Measurements from ENCODE around the gene PLA2G4A. TPM values are rescaled to one million over a fixed set of nuclear protein-coding genes. Genes with fewer than 3 reads are reported as not detected.

PLA2G4A gene
- total RNA-seq, 1 experiment from 2014 or later = 0.39 TPM

- Histone ChIP-seq H3K14ac (ENCODE audit: insufficient read depth, low read length) (no peak overlapping the region), H3K27ac (ENCODE audit: insufficient read length, low read depth, low read length) (no peak overlapping the region), H3K23me2 (ENCODE audit: insufficient read length, low read depth, low read length, poor library complexity, severe bottlenecking) (no peaks in the 10 kb centered on the region), H3K23ac (ENCODE audit: insufficient read length, low read depth, low read length) (no peak overlapping the region), H3K27me3 (ENCODE audit: insufficient read depth, low read length) (no peaks in the 10 kb centered on the region), H4K5ac (ENCODE audit: insufficient read length, low read depth, low read length) (no peak overlapping the region), H2BK5ac (ENCODE audit: insufficient read length, low read length) (no peak overlapping the region), H3K9ac (ENCODE audit: extremely low read depth, insufficient read length, low read length) (no peak overlapping the region), H3K9me3 (ENCODE audit: control insufficient read depth, low read depth, low read length) (no peaks in the 10 kb centered on the region), H4K20me1 (ENCODE audit: control insufficient read depth, insufficient read depth, insufficient read length) (no peaks in the 10 kb centered on the region), H4K8ac (replicated peaks; ENCODE audit: insufficient read length, low read depth, low read length) (no peak overlapping the region), H2AK5ac (ENCODE audit: insufficient read length, low read length) (no peak overlapping the region), H3K56ac (ENCODE audit: insufficient read length, low read depth, low read length) (no peak overlapping the region), H2BK120ac (ENCODE audit: low read depth, low read length, poor library complexity, severe bottlenecking) (no peak overlapping the region), H2BK12ac (ENCODE audit: insufficient read length, low read depth, low read length) (no peak overlapping the region), H3K4me2 (ENCODE audit: insufficient read depth, insufficient read length, low read length) (no peak overlapping the region), H3K4me1 (ENCODE audit: insufficient read depth, low read length) (no peaks in the 10 kb centered on the region), H3K79me2 (ENCODE audit: insufficient read depth, low read length) (no peaks in the 10 kb centered on the region), H3K4ac (ENCODE audit: low read depth, low read length) (no peak overlapping the region), H3K79me1 (ENCODE audit: insufficient read depth, low read depth, low read length, poor library complexity, severe bottlenecking) (no peaks in the 10 kb centered on the region), H2AFZ (ENCODE audit: low read length) (no peak overlapping the region), H3T11ph (ENCODE audit: low read length) (no peak overlapping the region), H4K91ac (ENCODE audit: insufficient read length, low read depth, low read length) (no peak overlapping the region), H2BK15ac (ENCODE audit: low read depth, low read length) (no peak overlapping the region), H2BK20ac (ENCODE audit: low read depth, low read length, poor library complexity, severe bottlenecking) (no peak overlapping the region), H3K18ac (ENCODE audit: insufficient read length, low read depth, low read length) (no peak overlapping the region)
- Mint-ChIP-seq H3K36me3 (ENCODE audit: insufficient read depth in 1 of 3, low read depth in 3 of 3) (no peaks in the 10 kb centered on the region), H3K9me3 (no peaks in the 10 kb centered on the region), H3K27ac (no peak overlapping the region; a peak in 1 of 7 replicates), H3K4me1 (no peaks in the 10 kb centered on the region), H3K4me3 (no peak overlapping the region), H3K27me3 (ENCODE audit: low read depth) (no peaks in the 10 kb centered on the region; the same call in 1 of the 2 replicates)
- no peak for TF ChIP-seq CTCF (conservative IDR thresholded peaks at IDR 0.05)
- no CpG with 5 or more reads among the region's 4 CpGs for WGBS (ENCODE audit: extremely low coverage, insufficient read length, low lambda C conversion rate)
- DNase-seq = no peak
These were observed 116.4 kb downstream of the PLA2G4A start for GRCh38 chr1:186945146-186945545.
